HG02840 (cell line): ENCODE measurements around the gene DDX52.

Experiments used
- ATAC-seq: cut with Tn5 transposase; IDR thresholded peaks from one replicate; pipeline ENCODE4 v1.9.1; 2021; ENCODE audit warnings: mild to moderate bottlenecking, moderate library complexity, moderate number of reproducible peaks; ENCODE audit not compliant: unreplicated experiment, low FRiP score

The DDX52 gene

DNA sequence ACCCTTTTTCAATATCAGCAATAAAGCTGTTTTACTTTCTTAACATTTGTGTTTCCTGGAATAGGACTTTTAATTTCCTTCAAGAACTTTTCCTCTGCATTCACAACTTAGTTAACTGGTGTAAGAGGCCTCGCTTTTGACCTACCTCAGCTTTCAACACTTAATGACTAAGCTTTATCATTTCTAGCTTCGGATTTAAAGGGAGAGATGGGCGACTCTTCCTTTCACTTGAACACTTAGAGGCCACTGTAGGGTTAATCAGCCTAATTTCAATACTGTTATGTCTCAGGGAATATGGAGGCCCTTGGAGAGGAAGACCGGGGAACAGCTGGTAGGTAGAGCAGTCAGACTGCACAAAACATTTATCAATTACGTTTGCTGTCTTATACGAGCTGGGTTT is 38.7 kb downstream of the DDX52 start:
- ATAC-seq, result no peak

DNA sequence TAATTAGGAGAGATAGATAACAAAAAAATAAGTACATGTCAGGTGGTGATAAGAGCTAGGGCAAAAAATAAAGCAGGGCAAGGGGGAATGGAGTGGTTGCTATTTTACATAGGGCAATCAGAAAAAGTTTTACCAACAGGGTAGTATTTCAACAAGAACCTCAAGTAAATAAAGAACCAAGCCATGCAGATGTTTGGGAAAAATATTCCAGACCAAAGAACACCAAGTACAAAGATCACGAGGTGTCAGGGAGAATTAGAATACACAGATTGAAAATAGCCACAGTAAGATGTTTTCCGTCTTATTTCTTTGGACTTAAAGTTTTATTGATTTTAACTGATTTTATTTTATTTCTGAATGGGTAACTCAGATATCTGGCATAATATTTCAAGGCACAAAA is 45.1 kb downstream of the DDX52 start:
- no peak for ATAC-seq

DNA sequence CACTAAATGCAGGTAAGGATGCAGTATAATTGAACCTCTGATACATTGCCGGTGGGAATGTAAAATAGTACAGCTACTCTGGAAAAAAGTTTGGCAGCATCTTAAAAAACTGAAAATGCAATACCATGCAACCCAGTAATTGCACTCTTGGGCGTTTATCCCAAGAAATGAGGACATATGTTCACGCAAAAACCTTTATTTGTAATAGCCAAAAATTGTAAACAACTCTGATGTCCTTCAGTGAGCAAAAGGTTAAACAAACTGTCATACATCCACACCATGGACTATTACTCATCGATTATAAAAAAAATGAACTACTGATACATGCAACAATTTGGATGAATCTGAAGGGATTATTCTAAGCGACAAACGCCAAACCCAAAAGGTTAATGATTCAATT is 51.0 kb downstream of the DDX52 start:
- no peak for ATAC-seq

DNA sequence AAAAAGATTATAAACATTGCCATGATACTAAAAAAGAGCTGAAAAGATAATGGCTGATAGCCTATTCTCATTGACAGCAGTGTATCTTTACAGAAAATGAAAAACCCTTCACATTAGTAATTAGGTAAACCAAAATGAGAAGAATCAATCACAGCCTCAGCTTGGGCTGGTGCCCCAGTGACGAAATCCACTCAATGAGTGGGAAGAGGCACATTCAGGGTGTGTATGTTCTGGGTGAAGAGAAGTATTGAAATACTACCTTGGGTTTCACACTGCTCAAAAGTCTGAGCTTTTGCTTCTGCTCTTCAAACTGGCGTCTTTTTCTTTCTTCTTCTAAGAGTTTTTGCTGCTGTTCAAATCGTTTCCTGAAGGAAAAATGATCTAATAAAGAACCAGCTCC is 58.2 kb downstream of the DDX52 start:
- no peak for ATAC-seq

DNA sequence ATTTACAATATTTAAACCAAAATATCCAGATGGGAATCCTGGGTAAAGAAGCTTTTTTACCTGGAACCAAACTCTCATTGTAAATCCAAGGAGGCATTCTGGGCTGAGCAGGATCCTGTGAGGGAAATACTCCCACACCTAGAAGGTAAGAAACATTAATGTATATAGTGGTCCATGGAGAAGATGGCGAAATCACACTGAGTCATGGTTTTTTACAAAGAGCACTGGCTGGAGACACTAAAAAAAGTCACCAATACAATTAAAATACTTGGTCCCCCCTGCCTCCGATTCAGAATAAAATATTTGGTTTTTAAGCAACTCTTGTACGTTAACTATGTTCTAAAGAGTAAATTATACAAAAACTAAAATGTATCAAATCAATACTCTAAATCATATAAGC is 67.0 kb downstream of the DDX52 start:
- ATAC-seq, result no peak

DNA sequence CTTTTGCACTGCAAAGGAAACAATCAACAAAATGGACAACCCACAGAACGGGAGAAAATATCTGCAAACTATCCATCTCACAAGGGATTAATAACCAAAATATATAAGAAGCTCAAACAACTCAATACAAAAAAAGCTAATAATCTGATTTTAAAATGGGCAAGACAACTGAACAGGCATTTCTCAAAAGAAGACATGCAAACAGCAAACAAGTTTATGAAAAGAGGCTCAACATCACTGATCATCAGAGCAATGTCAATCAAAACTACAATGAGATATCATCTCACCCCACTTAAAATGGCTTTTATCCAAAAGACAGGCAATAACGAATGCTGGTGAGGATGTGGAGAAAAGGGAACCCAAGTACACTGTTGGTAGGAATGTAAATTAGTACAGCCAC is 68.8 kb downstream of the DDX52 start:
- ATAC-seq, result no peak

DNA sequence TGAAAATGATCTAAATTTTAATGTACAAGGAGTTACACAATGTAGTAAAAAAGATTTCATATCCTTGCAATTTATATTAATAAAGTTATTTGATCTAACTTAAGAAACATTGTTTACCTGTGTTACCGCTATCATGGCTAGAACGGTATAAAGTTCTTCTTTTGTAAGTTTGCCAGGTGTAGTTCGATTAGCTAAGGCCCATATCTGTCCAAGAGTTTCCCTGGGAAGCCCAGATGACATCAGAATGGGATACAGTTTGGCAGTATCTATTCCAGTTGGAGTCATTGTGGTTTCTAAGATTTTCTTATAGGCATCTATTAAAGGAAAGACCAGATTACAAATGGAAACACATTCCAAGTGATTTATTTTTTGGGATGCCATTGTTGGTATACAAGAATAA is 71.6 kb downstream of the DDX52 start:
- ATAC-seq, result no peak

DNA sequence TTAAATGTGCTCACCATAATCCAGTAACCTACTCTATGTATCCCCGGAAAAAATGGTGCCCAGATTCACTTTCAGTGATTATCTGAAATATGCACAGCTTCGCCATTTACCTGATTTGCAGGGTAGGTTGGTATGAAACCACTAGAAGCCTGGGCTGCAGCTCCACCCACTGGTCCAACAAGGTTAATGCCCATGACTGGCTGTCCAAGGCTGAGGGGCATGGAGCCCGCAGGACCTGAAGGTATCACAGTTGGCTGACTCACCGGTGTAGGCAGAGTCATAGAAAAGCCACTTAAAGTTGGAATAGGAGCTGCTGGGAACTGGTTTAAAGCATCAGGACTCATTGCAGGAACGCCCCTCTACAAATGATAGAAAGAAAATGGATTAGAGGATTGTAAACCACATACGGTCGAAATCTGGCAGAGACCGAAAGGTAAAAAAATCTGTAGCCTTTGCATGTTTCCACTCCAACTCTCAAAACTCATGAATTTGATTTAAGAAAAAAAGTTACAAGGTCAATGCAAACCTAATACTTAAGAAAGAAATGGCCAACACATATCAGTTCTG is 72.6 kb downstream of the DDX52 start:
- ATAC-seq, result no peak

DNA sequence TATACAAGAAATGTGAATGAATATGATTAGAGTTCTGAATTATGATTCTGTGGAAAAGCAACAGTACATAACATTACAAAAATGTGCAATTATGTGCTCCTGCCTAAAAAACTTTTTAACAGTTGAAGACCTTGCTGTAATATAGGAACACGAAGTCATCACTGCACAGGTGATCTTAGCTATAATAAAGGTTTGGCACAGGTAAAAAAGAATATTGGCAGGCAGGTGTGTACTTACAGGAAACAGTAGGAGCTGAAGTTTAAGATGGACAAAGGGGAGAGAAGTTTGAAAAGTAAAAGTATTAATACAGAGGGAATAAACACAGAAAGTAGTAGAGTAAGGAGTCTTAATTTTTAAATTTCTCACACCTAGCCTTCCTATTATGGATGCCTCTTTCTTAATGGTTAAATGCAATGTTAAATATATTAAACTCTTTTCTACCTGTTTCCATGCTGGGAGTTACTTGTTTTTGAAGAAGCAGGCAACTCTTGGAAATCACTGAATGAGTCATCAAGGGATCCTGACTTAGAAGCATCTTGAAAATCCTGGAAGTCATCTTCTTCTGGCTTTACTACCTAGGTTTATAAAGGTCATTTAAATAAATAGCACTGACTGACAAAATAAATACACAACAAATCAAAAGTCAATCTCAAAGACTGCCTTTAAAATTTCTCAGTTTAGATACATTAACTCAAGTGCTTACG is 74.7 kb downstream of the DDX52 start:
- no peak for ATAC-seq

DNA sequence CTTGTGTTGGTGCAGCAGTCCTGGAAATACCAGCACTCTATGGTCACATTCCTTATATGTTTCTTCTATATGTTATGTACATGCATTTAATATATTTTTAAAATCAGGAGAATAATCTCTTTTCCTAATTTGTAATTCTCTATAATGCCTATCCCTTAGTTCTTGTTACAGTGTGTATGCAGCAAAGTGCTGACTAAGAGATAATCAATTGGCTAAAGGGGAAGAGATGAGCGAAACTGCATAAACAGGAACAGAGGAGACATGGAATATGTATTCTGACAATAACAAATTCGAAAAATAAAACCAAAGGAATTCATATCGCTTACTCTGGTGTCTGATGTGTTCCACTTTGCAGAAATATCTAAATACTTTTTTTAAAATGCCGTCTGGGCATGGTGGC is 75.7 kb downstream of the DDX52 start:
- no peak for ATAC-seq

DNA sequence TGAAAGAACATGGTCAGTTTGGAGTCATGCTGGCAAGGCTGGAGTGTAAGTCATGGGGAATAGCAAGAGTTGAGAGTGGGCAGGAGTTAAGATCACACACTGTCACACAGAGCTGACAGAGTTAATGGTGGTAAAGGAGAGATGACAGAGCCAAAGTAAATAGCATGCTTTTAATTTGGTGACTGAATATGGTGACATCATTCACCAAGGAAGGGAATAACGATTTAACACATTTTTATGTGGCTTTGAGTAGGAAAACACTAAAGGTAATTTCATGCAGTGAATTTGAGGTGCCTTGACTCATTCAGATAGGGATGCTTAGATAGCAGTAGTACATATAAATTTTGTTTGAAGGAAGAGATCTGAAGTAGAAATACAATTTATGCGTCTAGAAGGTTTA is 76.1 kb downstream of the DDX52 start:
- ATAC-seq, result no peak

DNA sequence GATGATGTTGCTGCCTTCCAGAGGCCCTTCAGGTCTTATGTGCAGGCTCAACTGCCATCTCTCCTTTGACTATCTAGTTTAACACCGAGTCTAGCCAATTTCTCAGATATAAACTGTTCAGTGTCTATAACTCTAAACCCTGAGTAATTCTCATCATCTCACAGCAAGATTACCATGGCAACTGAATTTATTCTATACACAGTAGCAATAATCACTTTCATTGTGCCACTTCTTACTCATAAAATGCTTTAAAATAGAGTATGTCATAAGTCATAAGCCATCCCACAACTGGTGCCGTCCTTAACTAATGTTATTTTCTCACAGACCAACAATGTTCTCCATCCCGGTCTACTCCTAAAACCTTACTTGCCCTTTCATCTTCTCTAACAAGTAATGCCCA is 79.0 kb downstream of the DDX52 start:
- ATAC-seq, result no peak

DNA sequence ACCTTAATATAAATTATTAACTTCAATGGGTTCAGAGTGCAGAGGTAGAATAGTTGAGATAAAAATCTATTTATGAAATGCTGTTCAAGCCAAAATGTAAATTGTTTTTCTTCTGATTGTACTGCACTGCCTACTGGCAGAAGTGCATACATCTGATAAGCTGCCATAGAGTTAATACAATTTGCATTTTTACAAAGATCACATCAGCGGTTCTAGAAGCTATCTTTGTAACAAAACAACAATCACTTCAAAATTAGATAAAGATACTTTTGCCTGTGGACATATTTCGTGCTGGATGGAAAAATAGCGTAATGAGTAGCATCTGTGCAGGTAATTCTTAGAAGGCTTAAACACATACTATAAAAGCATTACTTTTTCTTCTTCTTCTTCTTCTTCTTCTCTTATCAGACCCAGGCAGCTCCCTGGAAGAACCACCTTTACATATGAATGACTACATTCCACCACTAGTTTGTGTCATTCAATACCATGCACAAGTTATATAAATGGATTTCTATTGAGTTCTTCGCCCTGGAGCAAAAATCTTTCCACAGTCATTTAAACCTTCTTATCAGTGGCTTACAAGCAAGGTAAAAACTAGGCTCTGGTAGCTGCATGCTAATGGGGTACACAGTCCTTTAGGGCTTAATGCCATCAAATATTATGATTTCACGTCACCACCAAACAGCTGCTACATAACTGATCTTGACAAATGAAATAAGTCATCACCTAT is 81.1 kb downstream of the DDX52 start:
- ATAC-seq, result no peak
